GM12878 (cell line): ENCODE results near the gene USP9X. TPM values are rescaled to one million over a fixed set of nuclear protein-coding genes. Genes with fewer than 3 reads are reported as not detected.
"Not testable (repeated sequence)": the region's sequence is repeated elsewhere in the genome, so short reads cannot be mapped to it uniquely, and the experiment has no call there.

Experiments
- ATAC-seq: fragments of 200-7000 bp; cut with Tn5 transposase; 3 replicates; pipeline ENCODE4 v1.9.1; 2020; ENCODE audit warnings: mild to moderate bottlenecking, moderate library complexity
- BruUV-seq: library from RNA; stranded (reverse); fragments of 400-500 nt; replicated peaks from 2 replicates; lab custom pipeline; 2021; lab: Mats Ljungman, UMichigan
- CTCF ChIA-PET: fragments of 300-600 bp; sonication (Branson Sonifier 250); formaldehyde crosslinking; extraction: SDS; loops from one replicate; lab custom pipeline; 2021; ENCODE audit warnings: inconsistent platforms; lab: Yijun Ruan, JAX
- POLR2A ChIA-PET: fragments of 350-600 bp; formaldehyde crosslinking; extraction: SDS; loops from one replicate; lab custom pipeline; 2021; ENCODE audit warnings: inconsistent platforms; lab: Charles Lee
- RAD21 ChIA-PET: fragments of 300-600 bp; sonication (Branson Sonifier 250); formaldehyde crosslinking; loops from one replicate; lab custom pipeline; 2023; ENCODE audit warnings: antibody characterized with exemption; ENCODE audit not compliant: unreplicated experiment; lab: Charles Lee
- SMC1A ChIA-PET: fragments of 300-600 bp; sonication (Branson Sonifier 250); formaldehyde crosslinking; loops from one replicate; lab custom pipeline; 2023; ENCODE audit not compliant: unreplicated experiment, uncharacterized antibody; lab: Charles Lee
- DNase-seq: peaks from one replicate; pipeline ENCODE4 v3.0.0-alpha.2; 2011; ENCODE audit warnings: low read depth, low spot score
- FAIRE-seq: peaks from 3 replicates; lab custom pipeline; 2011; peaks lifted over from hg19 to GRCh38; lab: Jason Lieb, UNC
- H2AFZ ChIP-seq: 2 replicates; pipeline ENCODE4 v1.6.0; 2011; ENCODE audit warnings: low read depth, low read length, control low read depth; ENCODE audit not compliant: control insufficient read depth
- H3K27ac ChIP-seq: 2 replicates; pipeline ENCODE4 v1.5.1; 2011; ENCODE audit warnings: control low read depth; ENCODE audit not compliant: control insufficient read depth, insufficient read depth
- H3K27me3 ChIP-seq, 2 experiments: replicated peaks in 1 of 2; 2 replicates each; pipeline versions ENCODE4 v1.6.0 to v1.6.1; 2011; ENCODE audit warnings: low read length in 1 of 2; ENCODE audit not compliant: control insufficient read depth in 2 of 2, insufficient read depth in 2 of 2
- H3K36me3 ChIP-seq, 2 experiments: 2 replicates each; pipeline ENCODE4 v1.5.1; 2011; ENCODE audit warnings: low read length in 1 of 2; ENCODE audit not compliant: control insufficient read depth in 2 of 2, insufficient read depth in 2 of 2
- H3K4me1 ChIP-seq: 2 replicates; pipeline ENCODE4 v1.6.1; 2011; ENCODE audit warnings: mild to moderate bottlenecking, low read length, moderate library complexity, mixed read lengths; ENCODE audit not compliant: control insufficient read depth, insufficient read depth
- H3K4me2 ChIP-seq: 2 replicates; pipeline ENCODE4 v1.6.0; 2011; ENCODE audit warnings: control low read depth; ENCODE audit not compliant: control insufficient read depth, insufficient read depth
- H3K4me3 ChIP-seq: fragments of 200-600 bp; sonication (generic); 2 replicates; pipeline ENCODE4 v1.5.1; 2016
- H3K79me2 ChIP-seq: 2 replicates; pipeline ENCODE4 v1.6.0; 2011; ENCODE audit warnings: low read length; ENCODE audit not compliant: control insufficient read depth, insufficient read depth
- H3K9ac ChIP-seq: 2 replicates; pipeline ENCODE4 v1.8.0; 2011; ENCODE audit warnings: low read length, control low read depth, mixed read lengths; ENCODE audit not compliant: control insufficient read depth, insufficient read depth
- H3K9me3 ChIP-seq: replicated peaks from 3 replicates; pipeline ENCODE4 v1.5.1; 2011; ENCODE audit warnings: mild to moderate bottlenecking, low read length; ENCODE audit not compliant: control insufficient read depth, insufficient read depth
- H4K20me1 ChIP-seq: 2 replicates; pipeline ENCODE4 v1.6.0; 2011; ENCODE audit not compliant: control insufficient read depth, insufficient read depth
- E2F4 ChIP-seq: IDR thresholded peaks from 2 replicates; pipeline ENCODE4 v1.6.1; 2012; ENCODE audit warnings: low read depth, low read length, improper control_type of control experiment
- POLR2AphosphoS5 ChIP-seq: IDR thresholded peaks from 2 replicates; pipeline ENCODE4 v1.6.1; 2011; ENCODE audit warnings: mild to moderate bottlenecking, low read length, inconsistent platforms
- WGBS: methylation state at CpG from one replicate; pipeline ENCODE4 v1.1.6; 2016; ENCODE audit warnings: low lambda C conversion rate; ENCODE audit not compliant: insufficient replicate concordance, insufficient coverage; ENCODE audit errors: missing lambda C conversion rate; 5-methylcytosine and 5-hydroxymethylcytosine counted together
- in situ Hi-C: fragments of 300-500 bp; cut with MboI; formaldehyde crosslinking; loops from 9 replicates; pipeline ENCODE4 v1.14.3; 2018; ENCODE audit warnings: mixed read lengths
- intact Hi-C: fragments of 100-400 bp; cut with micrococcal nuclease; formaldehyde crosslinking; loops from one replicate; pipeline ENCODE4 v1.14.2; 2022; ENCODE audit not compliant: unreplicated experiment
- polyA plus RNA-seq, 11 experiments: library from polyadenylated mRNA; depleted of rRNA in 4 of 11; unstranded in 6 of 11; stranded (reverse) in 5 of 11; fragments of >200 nt; fragmentation: Nextera tagmentation in 4 of 11; fragmentation: Illumina TruSeq in 1 of 11; extraction: Ambion mirVana in 4 of 11; extraction: Trizol in 1 of 11; gene quantifications; 1 replicate in 1 of 11; 2 replicates in 10 of 11; pipeline versions ENCODE4 v1.2.1 to v1.2.3, GENCODE V29; 2011 to 2016; ENCODE audit warnings: inconsistent platforms in 2 of 11, missing spikeins in 2 of 11, low read depth in 1 of 11
- total RNA-seq, 4 experiments: library from RNA; depleted of rRNA in 3 of 4; stranded (reverse); fragments of >200 nt in 3 of 4; fragmentation: Illumina TruSeq in 1 of 4; extraction: Trizol in 1 of 4; gene quantifications; 2 replicates each; pipeline versions ENCODE4 v1.2.1 to v1.2.3, GENCODE V29; 2013 to 2021

The USP9X gene
- total and polyA plus RNA-seq, 10 of the 15 experiments (the other 5 are each of a cell fraction or from before 2014, with no cell fraction given): 9.3 to 61.6 (median 31.7) TPM

GRCh38 chrX:41105005-41105404, 19.8 kb downstream of the USP9X start:
- RAD21 ChIA-PET: interaction anchor here (1.1 kb wide), 1 partner anchor 10 kb away, joined by 3 read pairs; no protein-coding TSS in a partner anchor
- H3K36me3 ChIP-seq: peaks cover 0 to 4% of the 10 kb centered on the region in 2 experiments; a peak in 1 of 4 replicates
- FAIRE-seq (no peak), ATAC-seq (no peak; the same call in 1 of the 3 replicates), DNase-seq (no peak)
- H3K27me3 ChIP-seq: no peaks in the 10 kb centered on the region
- no TSS peak for BruUV-seq
- in situ Hi-C loops (no loop called here), intact Hi-C loops (no loop called here)
- H4K20me1 ChIP-seq: no peaks in the 10 kb centered on the region; the same call in 1 of the 2 replicates
- POLR2A ChIA-PET: no interaction called here
- SMC1A ChIA-PET: interaction anchor here (0.9 to 2.0 kb wide), 4 partner anchors 8 to 228 kb away, joined by 3 to 4 read pairs (median 4); no protein-coding TSS in a partner anchor
- peaks cover 76% of the 10 kb centered on the region for H3K79me2 ChIP-seq
- H3K4me3 ChIP-seq: no peak overlapping the region
- no peak overlapping the region for H2AFZ ChIP-seq
- CTCF ChIA-PET: interaction anchor here (1.3 to 2.6 kb wide), 2 partner anchors 10 to 227 kb away, joined by 6 to 13 read pairs; no protein-coding TSS in a partner anchor
- H3K4me2 ChIP-seq: no peak overlapping the region
- 82% methylated on average over 2 of the region's 2 CpGs for WGBS
- no peak overlapping the region for H3K27ac ChIP-seq
- no peaks in the 10 kb centered on the region for H3K4me1 ChIP-seq
- TF ChIP-seq POLR2AphosphoS5: peak; percentile 37; the same call in 1 of the 2 replicates
- TF ChIP-seq E2F4: no peak
- H3K9me3 ChIP-seq: peaks cover 4% of the 10 kb centered on the region; the same call in 2 of the 3 replicates
- no peak overlapping the region for H3K9ac ChIP-seq

GRCh38 chrX:41106257-41106656, 21.0 kb downstream of the USP9X start:
- H4K20me1 ChIP-seq, H3K36me3 ChIP-seq, in situ Hi-C loops, H3K4me1 ChIP-seq, BruUV-seq, intact Hi-C loops, SMC1A ChIA-PET, H3K4me3 ChIP-seq, H3K4me2 ChIP-seq, H3K9ac ChIP-seq, ATAC-seq, FAIRE-seq, RAD21 ChIA-PET, H3K27me3 ChIP-seq, H2AFZ ChIP-seq, H3K27ac ChIP-seq, H3K9me3 ChIP-seq, DNase-seq: not testable (repeated sequence)
- CTCF ChIA-PET: interaction anchor here (1.9 kb wide), 1 partner anchor 10 kb away, joined by 10 read pairs; no protein-coding TSS in a partner anchor
- peaks cover 79% of the 10 kb centered on the region for H3K79me2 ChIP-seq
- 100% methylated on average over 3 of the region's 3 CpGs for WGBS
- POLR2A ChIA-PET: interaction anchor here (0.6 kb wide), 1 partner anchor 93 kb away, joined by 7 read pairs; no protein-coding TSS in a partner anchor
